ENCODE data around the gene OR52E4.

GRCh38 chr11:5928271-5928670 lies 47.8 kb downstream of the OR52E4 start:
- TF ChIP-seq CTCF (conservative IDR thresholded peaks at IDR 0.05; ENCODE audit: low read depth, low read length) = no peak
- no peak for TF ChIP-seq CHD1 (IDR thresholded peaks at IDR 0.05; ENCODE audit: low read depth, low read length)
- no peak for TF ChIP-seq NFE2L2 (IDR thresholded peaks at IDR 0.05; ENCODE audit: low read depth, low read length)
- no peak for TF ChIP-seq RAD21 (IDR thresholded peaks at IDR 0.05; ENCODE audit: low read length)
- TF ChIP-seq RCOR1 (IDR thresholded peaks at IDR 0.05; ENCODE audit: insufficient replicate concordance, low read length) = no peak
- TF ChIP-seq USF2 (IDR thresholded peaks at IDR 0.05; ENCODE audit: low read depth, low read length) = no peak
- TF ChIP-seq POLR2A (IDR thresholded peaks at IDR 0.05; ENCODE audit: low read depth, low read length) = no peak
- no peak for TF ChIP-seq SMC3 (IDR thresholded peaks at IDR 0.05; ENCODE audit: low read depth, low read length)
- no peak for TF ChIP-seq BHLHE40 (IDR thresholded peaks at IDR 0.05; ENCODE audit: low read depth, low read length)
- no peak for TF ChIP-seq ELK1 (IDR thresholded peaks at IDR 0.05; ENCODE audit: borderline replicate concordance, low read depth, low read length)
- TF ChIP-seq MAZ (IDR thresholded peaks at IDR 0.05; ENCODE audit: borderline replicate concordance, low read depth, low read length) = no peak
- TF ChIP-seq RFX5 (IDR thresholded peaks at IDR 0.05; ENCODE audit: low read depth, low read length) = no peak
- TF ChIP-seq CEBPB (IDR thresholded peaks at IDR 0.05; ENCODE audit: low read depth, low read length) = no peak
- no peak for TF ChIP-seq MXI1 (IDR thresholded peaks at IDR 0.05; ENCODE audit: borderline replicate concordance, low read depth, low read length)

Measured in IMR-90 (cell line).